HEK293 (cell line): ENCODE measurements around the gene PIK3C2A.

Experiments used
- CTCF ChIA-PET: fragments of 350-600 bp; formaldehyde crosslinking; extraction: SDS; loops from one replicate; lab custom pipeline; 2021; ENCODE audit warnings: antibody characterized with exemption; lab: Yijun Ruan, JAX
- POLR2A ChIA-PET: fragments of 300-600 bp; formaldehyde crosslinking; extraction: SDS; loops from one replicate; lab custom pipeline; 2020; ENCODE audit warnings: antibody characterized with exemption, inconsistent platforms; lab: Yijun Ruan, JAX
- H3K27ac ChIP-seq: fragments of 200-500 bp; sonication (Bioruptor generic); 2 replicates; pipeline ENCODE4 v1.5.1; 2014; ENCODE audit warnings: low read depth, low read length, control low read depth, inconsistent platforms; ENCODE audit errors: extremely low read depth
- H3K36me3 ChIP-seq, 2 experiments: fragments of 200-500 bp in 1 of 2; sonication (Bioruptor generic) in 1 of 2; 1 replicate in 1 of 2; 2 replicates in 1 of 2; pipeline ENCODE4 v1.5.1; 2014 to 2017; ENCODE audit warnings: inconsistent platforms in 2 of 2, low read length in 2 of 2; ENCODE audit not compliant: control insufficient read depth in 2 of 2, insufficient read depth in 1 of 2
- H3K4me1 ChIP-seq: fragments of 200-500 bp; sonication (Bioruptor generic); 2 replicates; pipeline ENCODE4 v1.5.1; 2014; ENCODE audit warnings: mild to moderate bottlenecking, low read length, inconsistent platforms; ENCODE audit not compliant: control insufficient read depth, insufficient read depth
- H3K4me3 ChIP-seq: 2 replicates; pipeline ENCODE4 v1.5.1; 2011; ENCODE audit warnings: low read depth, mild to moderate bottlenecking, control low read depth, low read length, moderate library complexity
- H3K9me3 ChIP-seq: fragments of 200-500 bp; sonication (Bioruptor generic); 2 replicates; pipeline ENCODE4 v1.5.1; 2014; ENCODE audit warnings: low read depth, low read length, inconsistent platforms; ENCODE audit not compliant: control insufficient read depth, insufficient read depth
- BCL11A ChIP-seq: fragments of 450-650 bp; formaldehyde crosslinking; IDR thresholded peaks from 2 replicates; pipeline ENCODE4 v1.5.1; 2016; ENCODE audit warnings: low read depth, missing biosample characterization, missing genetic modification characterization
- EGR2 ChIP-seq: fragments of 450-650 bp; formaldehyde crosslinking; IDR thresholded peaks from 2 replicates; pipeline ENCODE4 v1.5.1; 2016; ENCODE audit warnings: low read depth, missing biosample characterization, missing genetic modification characterization
- GLI4 ChIP-seq: fragments of 450-650 bp; formaldehyde crosslinking; IDR thresholded peaks from 2 replicates; pipeline ENCODE4 v1.5.1; 2016; ENCODE audit warnings: missing biosample characterization, missing genetic modification characterization
- GLIS2 ChIP-seq: fragments of 450-650 bp; formaldehyde crosslinking; IDR thresholded peaks from 2 replicates; pipeline ENCODE4 v1.5.1; 2016; ENCODE audit warnings: missing biosample characterization, missing genetic modification characterization
- HOXA7 ChIP-seq: sonication (generic); formaldehyde crosslinking; IDR thresholded peaks from 2 replicates; pipeline ENCODE4 v1.8.1; 2022; ENCODE audit warnings: missing genetic modification reagents, borderline replicate concordance
- HOXD13 ChIP-seq: sonication (generic); formaldehyde crosslinking; IDR thresholded peaks from 2 replicates; pipeline ENCODE4 v1.8.0; 2022; ENCODE audit warnings: missing genetic modification reagents, borderline replicate concordance
- IKZF3 ChIP-seq: fragments of 450-650 bp; IDR thresholded peaks from 2 replicates; pipeline ENCODE4 v1.5.0; 2018; ENCODE audit warnings: missing biosample characterization, mild to moderate bottlenecking, missing genetic modification characterization, moderate library complexity
- SALL2 ChIP-seq: fragments of 450-650 bp; formaldehyde crosslinking; IDR thresholded peaks from 2 replicates; pipeline ENCODE4 v1.5.0; 2017; ENCODE audit warnings: missing biosample characterization, mild to moderate bottlenecking, missing genetic modification characterization, borderline replicate concordance
- TCF7L2 ChIP-seq: IDR thresholded peaks from 2 replicates; pipeline ENCODE4 v1.6.1; 2011; ENCODE audit warnings: low read depth, mild to moderate bottlenecking, inconsistent platforms, low read length, moderate library complexity, borderline replicate concordance
- ZBTB11 ChIP-seq: fragments of 450-650 bp; formaldehyde crosslinking; conservative IDR thresholded peaks from 2 replicates; pipeline ENCODE4 v1.5.1; 2016; ENCODE audit warnings: low read depth, missing biosample characterization, missing genetic modification characterization
- ZNF133 ChIP-seq: fragments of 450-650 bp; formaldehyde crosslinking; IDR thresholded peaks from 2 replicates; pipeline ENCODE4 v1.5.1; 2016; ENCODE audit warnings: missing biosample characterization, missing genetic modification characterization
- ZNF302 ChIP-seq: fragments of 450-650 bp; formaldehyde crosslinking; IDR thresholded peaks from 2 replicates; pipeline ENCODE4 v1.5.1; 2016; ENCODE audit warnings: missing biosample characterization, missing genetic modification characterization, low read depth
- ZNF391 ChIP-seq: fragments of 450-650 bp; formaldehyde crosslinking; IDR thresholded peaks from 2 replicates; pipeline ENCODE4 v1.5.1; 2016; ENCODE audit warnings: low read depth, missing biosample characterization, missing genetic modification characterization, borderline replicate concordance
- ZNF48 ChIP-seq: fragments of 450-650 bp; formaldehyde crosslinking; IDR thresholded peaks from 2 replicates; pipeline ENCODE4 v1.5.1; 2016; ENCODE audit warnings: missing biosample characterization, missing genetic modification characterization
- ZNF513 ChIP-seq: fragments of 450-650 bp; IDR thresholded peaks from 2 replicates; pipeline ENCODE4 v1.5.1; 2018; ENCODE audit warnings: missing biosample characterization, missing genetic modification characterization
- ZNF558 ChIP-seq: fragments of 450-650 bp; formaldehyde crosslinking; IDR thresholded peaks from 2 replicates; pipeline ENCODE4 v1.5.1; 2016; ENCODE audit warnings: missing biosample characterization, missing genetic modification characterization
- ZNF670 ChIP-seq: fragments of 450-650 bp; formaldehyde crosslinking; IDR thresholded peaks from 2 replicates; pipeline ENCODE4 v1.5.1; 2016; ENCODE audit warnings: missing biosample characterization, missing genetic modification characterization, low read depth
- ZNF76 ChIP-seq: fragments of 450-650 bp; formaldehyde crosslinking; IDR thresholded peaks from 2 replicates; pipeline ENCODE4; 2016; ENCODE audit warnings: low read depth, missing biosample characterization, missing genetic modification characterization, borderline replicate concordance
- ZSCAN16 ChIP-seq: fragments of 450-650 bp; formaldehyde crosslinking; IDR thresholded peaks from 2 replicates; pipeline ENCODE4 v1.5.1; 2016; ENCODE audit warnings: missing biosample characterization, missing genetic modification characterization
- TF ChIP-seq, protein P1 (sequence below): IDR thresholded peaks from 2 replicates; pipeline ENCODE4 v1.6.1; 2011; ENCODE audit warnings: mild to moderate bottlenecking, low read depth, low read length, borderline replicate concordance

The PIK3C2A gene

DNA sequence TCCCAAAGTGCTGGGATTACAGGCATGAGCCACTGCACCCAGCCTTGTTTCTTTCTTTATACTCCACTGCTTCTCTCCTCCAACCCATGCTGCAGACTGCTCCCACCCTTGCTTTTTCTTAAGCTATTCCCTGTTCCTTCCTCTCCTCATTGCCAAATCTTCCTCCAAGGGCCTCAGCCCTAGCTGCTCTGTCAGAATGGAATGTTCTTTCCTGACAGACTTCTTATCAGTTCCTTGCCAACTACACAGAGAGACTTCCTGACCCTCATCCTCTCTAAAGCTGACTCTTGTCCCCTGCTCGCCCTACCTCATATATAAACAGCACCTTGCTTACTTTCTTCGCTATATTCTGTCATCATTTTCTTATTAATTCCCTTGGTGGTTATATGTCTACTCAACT lies 16.9 kb upstream of the PIK3C2A start (continued):
- no peak for TF ChIP-seq IKZF3
- no peak for TF ChIP-seq ZNF48 (tag by site-specific recombination)
- TF ChIP-seq ZNF76 (tag by site-specific recombination) = no peak

GRCh38 chr11:17221968-17222367 lies 14.2 kb upstream of the PIK3C2A start:
- Histone ChIP-seq H3K4me1 (no peaks in the 10 kb centered on the region), H3K36me3 (no peaks in the 10 kb centered on the region), H3K9me3 (no peaks in the 10 kb centered on the region), H3K4me3 (no peak overlapping the region), H3K27ac (no peak overlapping the region)
- TF ChIP-seq TCF7L2 (no peak), ZNF133 (no peak), ZNF670 (tag by site-specific recombination) (no peak), ZSCAN16 (tag by site-specific recombination) (no peak), ZNF302 (tag by site-specific recombination) (no peak), ZNF513 (no peak), GLI4 (tag by site-specific recombination) (no peak), BCL11A (no peak), HOXD13 (CRISPR knock-in tag) (no peak), EGR2 (no peak), ZBTB11 (tag by site-specific recombination) (no peak), ZNF558 (no peak), HOXA7 (CRISPR knock-in tag) (no peak), ZNF391 (tag by site-specific recombination) (no peak), GLIS2 (tag by site-specific recombination) (no peak), SALL2 (tag by site-specific recombination) (no peak)
- TF ChIP-seq, protein P1, sequence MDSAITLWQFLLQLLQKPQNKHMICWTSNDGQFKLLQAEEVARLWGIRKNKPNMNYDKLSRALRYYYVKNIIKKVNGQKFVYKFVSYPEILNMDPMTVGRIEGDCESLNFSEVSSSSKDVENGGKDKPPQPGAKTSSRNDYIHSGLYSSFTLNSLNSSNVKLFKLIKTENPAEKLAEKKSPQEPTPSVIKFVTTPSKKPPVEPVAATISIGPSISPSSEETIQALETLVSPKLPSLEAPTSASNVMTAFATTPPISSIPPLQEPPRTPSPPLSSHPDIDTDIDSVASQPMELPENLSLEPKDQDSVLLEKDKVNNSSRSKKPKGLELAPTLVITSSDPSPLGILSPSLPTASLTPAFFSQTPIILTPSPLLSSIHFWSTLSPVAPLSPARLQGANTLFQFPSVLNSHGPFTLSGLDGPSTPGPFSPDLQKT = no peak
- POLR2A ChIA-PET = interaction anchor here (0.5 kb wide), 1 partner anchor 63 kb away, joined by 4 read pairs; no protein-coding TSS in a partner anchor
- CTCF ChIA-PET = interaction anchor here (0.6 to 3.1 kb wide), 9 partner anchors 8 to 306 kb away, joined by 3 to 12 read pairs (median 4); no protein-coding TSS in a partner anchor
